ENCODE data around the gene SRGAP1.
A peak's percentile ranks its signal among the peaks of the same experiment; 100 is the strongest.

- TF ChIP-seq CTCF (IDR thresholded peaks at IDR 0.05) (no peak), POLR2A (IDR thresholded peaks at IDR 0.05) (no peak), EP300 (IDR thresholded peaks at IDR 0.05) (peak in 1 of 2 donors; percentile 43)
Measured at GRCh38 chr12:64194333-64195149, 350.0 kb downstream of the SRGAP1 start.
